ENCODE data around the gene DDX5. TPM values are rescaled to one million over a fixed set of nuclear protein-coding genes. Genes with fewer than 3 reads are reported as not detected.

The DDX5 gene
- total RNA-seq, 1 experiment from 2014 or later: 798 TPM

GRCh38 chr17:64492481-64493109 lies 13.5 kb downstream of the DDX5 start:
- ChIA-PET CTCF (interaction anchor here (0.5 to 4.7 kb wide), 7 partner anchors 11 to 172 kb away, joined by 3 to 168 read pairs (median 3); partner anchors contain the start of genes CEP95 and DDX5), POLR2A (interaction anchor here (8.5 kb wide), 1 partner anchor 13 kb away, joined by 119 read pairs; the partner anchor contains the start of genes CEP95 and DDX5), RAD21 (ENCODE audit: low non-redundant PET in 1 of 2, low total read pairs in 2 of 2, uncharacterized antibody in 2 of 2, unreplicated experiment in 2 of 2) (no interaction called here)
- intact Hi-C loops (cut with micrococcal nuclease): loop anchor here (5.0 to 10.0 kb wide), 2 partner anchors 170 to 348 kb away; no protein-coding TSS in a partner anchor
- Histone ChIP-seq H3K4me2 (ENCODE audit: low read length) (no peak overlapping the region), H3K9me3 (ENCODE audit: control insufficient read depth in 1 of 2, insufficient read depth in 1 of 2, low read depth in 1 of 2, low read length in 2 of 2) (no peaks in the 10 kb centered on the region), H3K4me1 (ENCODE audit: control insufficient read depth in 1 of 2, insufficient read depth in 2 of 2, low read length in 2 of 2) (peaks cover 7 to 15% of the 10 kb centered on the region in 2 experiments; a peak in 3 of 4 replicates), H3K4me3 (replicated peaks in 1 of 2; ENCODE audit: low read depth in 1 of 2, low read length in 2 of 2) (no peak overlapping the region), H3K9me2 (ENCODE audit: insufficient read depth) (no peaks in the 10 kb centered on the region), H4K20me1 (ENCODE audit: insufficient read depth) (no peaks in the 10 kb centered on the region), H3K27ac (ENCODE audit: low read depth, low read length) (no peak overlapping the region), H3K79me2 (ENCODE audit: insufficient read depth, low read length) (peaks cover 59% of the 10 kb centered on the region), H2AFZ (ENCODE audit: low read depth, low read length, poor library complexity, severe bottlenecking) (no peak overlapping the region), H3K9ac (ENCODE audit: low read length) (no peak overlapping the region), H3K36me3 (ENCODE audit: control insufficient read depth in 1 of 2, insufficient read depth in 2 of 2, low read length in 2 of 2) (peaks cover 28 to 39% of the 10 kb centered on the region in 2 experiments), H3K27me3 (ENCODE audit: insufficient read depth, low read length) (no peaks in the 10 kb centered on the region)
- DNase-seq (ENCODE audit: low read depth, low spot score) (no peak), ATAC-seq (no peak)
- TF ChIP-seq, protein P1, sequence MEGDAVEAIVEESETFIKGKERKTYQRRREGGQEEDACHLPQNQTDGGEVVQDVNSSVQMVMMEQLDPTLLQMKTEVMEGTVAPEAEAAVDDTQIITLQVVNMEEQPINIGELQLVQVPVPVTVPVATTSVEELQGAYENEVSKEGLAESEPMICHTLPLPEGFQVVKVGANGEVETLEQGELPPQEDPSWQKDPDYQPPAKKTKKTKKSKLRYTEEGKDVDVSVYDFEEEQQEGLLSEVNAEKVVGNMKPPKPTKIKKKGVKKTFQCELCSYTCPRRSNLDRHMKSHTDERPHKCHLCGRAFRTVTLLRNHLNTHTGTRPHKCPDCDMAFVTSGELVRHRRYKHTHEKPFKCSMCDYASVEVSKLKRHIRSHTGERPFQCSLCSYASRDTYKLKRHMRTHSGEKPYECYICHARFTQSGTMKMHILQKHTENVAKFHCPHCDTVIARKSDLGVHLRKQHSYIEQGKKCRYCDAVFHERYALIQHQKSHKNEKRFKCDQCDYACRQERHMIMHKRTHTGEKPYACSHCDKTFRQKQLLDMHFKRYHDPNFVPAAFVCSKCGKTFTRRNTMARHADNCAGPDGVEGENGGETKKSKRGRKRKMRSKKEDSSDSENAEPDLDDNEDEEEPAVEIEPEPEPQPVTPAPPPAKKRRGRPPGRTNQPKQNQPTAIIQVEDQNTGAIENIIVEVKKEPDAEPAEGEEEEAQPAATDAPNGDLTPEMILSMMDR (IDR thresholded peaks at IDR 0.05 in 2 of 3, conservative IDR thresholded peaks at IDR 0.05 in 1 of 3; ENCODE audit: borderline replicate concordance in 1 of 3, insufficient read depth in 1 of 3, low read depth in 2 of 3, low read length in 2 of 3): peak; percentile 14 to 65 (median 56); a peak in 4 of 6 replicates
- TF ChIP-seq RAD21 (IDR thresholded peaks at IDR 0.05; ENCODE audit: low read depth) (peak; percentile 20; the same call in 1 of the 2 replicates), SIN3A (IDR thresholded peaks at IDR 0.05; ENCODE audit: low read depth) (no peak), CEBPB (IDR thresholded peaks at IDR 0.05; ENCODE audit: low read depth) (peak; percentile 58), CBX3 (IDR thresholded peaks at IDR 0.05; ENCODE audit: low read depth) (no peak), SRF (IDR thresholded peaks at IDR 0.05; ENCODE audit: low read depth) (no peak)
- BruUV-seq (replicated peaks): no TSS peak
